OCI-LY3 (cell line): ENCODE results near the gene SDK2.

Source experiments
- H2AFZ ChIP-seq: fragments of 200-600, 300-600 bp; shearing (Covaris generic); 2 replicates; pipeline ENCODE4 v1.6.0; 2014; ENCODE audit warnings: antibody characterized with exemption, low read depth, low read length
- H3K27ac ChIP-seq: fragments of 200-600, 300-600 bp; sonication (generic); 2 replicates; pipeline ENCODE4 v1.5.1; 2014; ENCODE audit warnings: mild to moderate bottlenecking, low read length, moderate library complexity, mixed read lengths
- H3K27me3 ChIP-seq: fragments of 200-600, 300-600 bp; sonication (generic); 2 replicates; pipeline ENCODE4 v1.6.1; 2014; ENCODE audit warnings: low read depth, low read length, mixed read lengths
- H3K36me3 ChIP-seq: fragments of 200-600, 300-600 bp; sonication (generic); replicated peaks from 2 replicates; pipeline ENCODE3; 2014; ENCODE audit warnings: low read depth, low read length, mixed read lengths
- H3K4me1 ChIP-seq: fragments of 300-600, 200-600 bp; sonication (generic); 2 replicates; pipeline ENCODE4 v1.6.1; 2014; ENCODE audit warnings: low read length, mixed read lengths
- H3K4me2 ChIP-seq: fragments of 200-600, 300-600 bp; sonication (generic); 2 replicates; pipeline ENCODE4 v1.6.1; 2014; ENCODE audit warnings: low read length, mixed read lengths
- H3K4me3 ChIP-seq: fragments of 300-600, 200-600 bp; sonication (generic); 2 replicates; pipeline ENCODE4 v1.5.1; 2014; ENCODE audit warnings: antibody characterized with exemption, mild to moderate bottlenecking, low read length, moderate library complexity
- H3K79me2 ChIP-seq: fragments of 300-600, 200-600 bp; shearing (Covaris generic); 2 replicates; pipeline ENCODE4 v1.6.1; 2014; ENCODE audit warnings: mild to moderate bottlenecking, low read length, mixed read lengths
- H3K9ac ChIP-seq: fragments of 300-600, 200-600 bp; shearing (Covaris generic); 2 replicates; pipeline ENCODE4 v1.6.0; 2014; ENCODE audit warnings: mild to moderate bottlenecking, low read length, moderate library complexity
- H3K9me3 ChIP-seq: fragments of 200-600, 300-600 bp; shearing (Covaris generic); 2 replicates; pipeline ENCODE4 v1.6.1; 2014; ENCODE audit warnings: low read length, mixed read lengths; ENCODE audit not compliant: insufficient read depth
- H4K20me1 ChIP-seq: fragments of 200-600, 300-600 bp; sonication (generic); 2 replicates; pipeline ENCODE4 v1.6.1; 2016; ENCODE audit warnings: low read length, mixed read lengths; ENCODE audit not compliant: insufficient read depth
- EZH2phosphoT487 ChIP-seq: fragments of 200-600 bp; shearing (Covaris generic); IDR thresholded peaks from 2 replicates; pipeline ENCODE4 v1.6.1; 2018; ENCODE audit warnings: antibody characterized with exemption, mixed run types, low read depth
- TF ChIP-seq, protein P1 (sequence below): fragments of 200-600, 300-600 bp; sonication (generic); IDR thresholded peaks from 2 replicates; pipeline ENCODE4 v1.5.1; 2014; ENCODE audit warnings: antibody characterized with exemption, low read length, low read depth

Gene SDK2

DNA sequence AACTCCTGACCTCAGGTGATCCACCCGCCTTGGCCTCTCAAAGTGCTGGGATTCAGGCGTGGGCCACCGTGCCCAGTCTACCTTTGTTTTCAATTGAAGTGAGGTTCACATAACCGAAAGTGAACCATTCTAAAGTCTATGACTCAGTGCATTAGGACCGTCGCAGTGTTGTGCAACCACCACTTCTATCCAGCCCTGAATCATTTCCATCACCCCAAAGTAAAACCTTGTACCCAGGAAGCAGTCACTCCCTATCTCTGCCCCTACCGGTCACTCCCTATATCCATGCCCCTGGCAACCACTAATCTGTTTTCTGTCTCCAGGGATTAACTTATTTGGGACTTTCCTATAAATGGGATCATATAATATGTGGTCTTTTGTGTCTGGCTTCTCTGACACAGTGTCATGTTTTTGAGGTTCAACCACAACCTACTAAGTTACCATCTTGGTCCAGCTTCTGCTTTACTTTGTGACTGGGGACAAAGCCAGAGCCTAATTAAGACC lies 304.1 kb downstream of the SDK2 start:
- Histone ChIP-seq H4K20me1 (no peaks in the 10 kb centered on the region), H3K79me2 (no peaks in the 10 kb centered on the region), H3K4me1 (no peaks in the 10 kb centered on the region), H3K4me2 (no peak overlapping the region), H2AFZ (no peak overlapping the region), H3K27ac (no peak overlapping the region), H3K9ac (no peak overlapping the region), H3K27me3 (peaks cover 6% of the 10 kb centered on the region), H3K9me3 (no peaks in the 10 kb centered on the region), H3K36me3 (no peaks in the 10 kb centered on the region), H3K4me3 (no peak overlapping the region)
- TF ChIP-seq EZH2phosphoT487: no peak
- TF ChIP-seq, protein P1, sequence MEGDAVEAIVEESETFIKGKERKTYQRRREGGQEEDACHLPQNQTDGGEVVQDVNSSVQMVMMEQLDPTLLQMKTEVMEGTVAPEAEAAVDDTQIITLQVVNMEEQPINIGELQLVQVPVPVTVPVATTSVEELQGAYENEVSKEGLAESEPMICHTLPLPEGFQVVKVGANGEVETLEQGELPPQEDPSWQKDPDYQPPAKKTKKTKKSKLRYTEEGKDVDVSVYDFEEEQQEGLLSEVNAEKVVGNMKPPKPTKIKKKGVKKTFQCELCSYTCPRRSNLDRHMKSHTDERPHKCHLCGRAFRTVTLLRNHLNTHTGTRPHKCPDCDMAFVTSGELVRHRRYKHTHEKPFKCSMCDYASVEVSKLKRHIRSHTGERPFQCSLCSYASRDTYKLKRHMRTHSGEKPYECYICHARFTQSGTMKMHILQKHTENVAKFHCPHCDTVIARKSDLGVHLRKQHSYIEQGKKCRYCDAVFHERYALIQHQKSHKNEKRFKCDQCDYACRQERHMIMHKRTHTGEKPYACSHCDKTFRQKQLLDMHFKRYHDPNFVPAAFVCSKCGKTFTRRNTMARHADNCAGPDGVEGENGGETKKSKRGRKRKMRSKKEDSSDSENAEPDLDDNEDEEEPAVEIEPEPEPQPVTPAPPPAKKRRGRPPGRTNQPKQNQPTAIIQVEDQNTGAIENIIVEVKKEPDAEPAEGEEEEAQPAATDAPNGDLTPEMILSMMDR: no peak

DNA sequence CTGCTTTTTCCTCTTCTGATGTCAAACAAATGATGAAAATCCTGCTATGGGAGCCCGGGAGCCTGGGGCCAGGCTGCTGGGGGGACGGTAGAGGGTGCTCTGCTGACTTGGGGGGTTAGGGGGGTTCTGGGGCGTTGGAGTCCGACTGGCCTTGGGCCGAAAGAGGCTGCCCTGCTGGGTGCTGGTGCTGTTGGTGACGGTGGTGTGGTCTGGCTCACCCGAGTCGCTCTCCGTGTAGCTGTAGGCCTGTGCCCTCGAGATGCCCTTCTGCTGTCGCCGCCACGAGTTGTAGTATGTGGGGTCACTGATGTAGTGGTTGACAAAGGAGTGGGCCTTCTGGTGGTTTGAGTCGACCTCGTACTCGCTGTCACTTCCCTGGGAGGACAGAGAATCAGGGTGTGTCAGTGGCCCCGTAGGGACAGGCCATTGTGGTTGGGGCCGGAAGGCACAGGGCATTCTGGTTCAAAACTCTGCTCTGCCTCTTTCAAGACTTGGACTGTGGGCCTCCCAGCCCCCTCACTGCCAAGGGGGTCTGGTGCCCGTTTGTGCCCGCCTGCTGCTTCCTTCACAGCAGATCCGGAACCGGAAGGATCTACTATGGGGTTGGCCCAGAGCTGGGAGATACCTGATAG lies 305.6 kb downstream of the SDK2 start:
- H3K9ac ChIP-seq: no peak overlapping the region
- no peaks in the 10 kb centered on the region for H4K20me1 ChIP-seq
- H3K4me2 ChIP-seq: no peak overlapping the region
- no peaks in the 10 kb centered on the region for H3K79me2 ChIP-seq
- no peak overlapping the region for H2AFZ ChIP-seq
- H3K9me3 ChIP-seq: no peaks in the 10 kb centered on the region
- no peaks in the 10 kb centered on the region for H3K27me3 ChIP-seq
- H3K27ac ChIP-seq: no peak overlapping the region
- no peaks in the 10 kb centered on the region for H3K36me3 ChIP-seq
- no peak overlapping the region for H3K4me3 ChIP-seq
- no peak for TF ChIP-seq EZH2phosphoT487
- TF ChIP-seq, protein P1: no peak
- H3K4me1 ChIP-seq: no peaks in the 10 kb centered on the region

DNA sequence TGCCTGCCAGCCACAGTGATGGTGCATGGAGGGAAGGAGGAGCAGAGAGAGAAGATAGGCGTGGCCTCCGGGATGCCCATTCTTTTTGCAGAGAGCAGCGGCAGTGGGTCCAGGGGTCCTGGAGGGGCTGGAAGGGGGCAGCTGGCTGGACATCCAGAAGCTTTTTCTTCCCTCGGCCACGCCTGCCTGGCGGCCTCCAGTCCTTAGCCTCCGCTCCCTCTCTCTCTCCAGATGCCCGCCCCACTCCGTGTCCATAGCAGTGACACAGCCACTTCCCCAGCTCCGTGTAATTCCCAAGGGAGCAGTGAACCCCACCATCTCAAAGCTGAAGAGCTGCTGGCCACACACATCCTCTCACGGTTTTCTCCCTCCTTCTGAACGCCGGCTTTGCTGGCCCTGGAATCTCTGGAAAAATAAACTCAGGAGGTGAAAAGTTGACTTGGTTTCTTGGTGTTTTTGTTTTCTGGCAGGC lies 306.2 kb downstream of the SDK2 start:
- H3K36me3 ChIP-seq: no peaks in the 10 kb centered on the region
- no peak overlapping the region for H3K27ac ChIP-seq
- no peak for TF ChIP-seq EZH2phosphoT487
- TF ChIP-seq, protein P1: no peak
- no peak overlapping the region for H3K4me2 ChIP-seq
- H3K9me3 ChIP-seq: no peaks in the 10 kb centered on the region
- H4K20me1 ChIP-seq: no peaks in the 10 kb centered on the region
- H3K9ac ChIP-seq: no peak overlapping the region
- H3K27me3 ChIP-seq: no peaks in the 10 kb centered on the region
- H2AFZ ChIP-seq: no peak overlapping the region
- H3K4me1 ChIP-seq: no peaks in the 10 kb centered on the region
- H3K79me2 ChIP-seq: no peaks in the 10 kb centered on the region
- no peak overlapping the region for H3K4me3 ChIP-seq

DNA sequence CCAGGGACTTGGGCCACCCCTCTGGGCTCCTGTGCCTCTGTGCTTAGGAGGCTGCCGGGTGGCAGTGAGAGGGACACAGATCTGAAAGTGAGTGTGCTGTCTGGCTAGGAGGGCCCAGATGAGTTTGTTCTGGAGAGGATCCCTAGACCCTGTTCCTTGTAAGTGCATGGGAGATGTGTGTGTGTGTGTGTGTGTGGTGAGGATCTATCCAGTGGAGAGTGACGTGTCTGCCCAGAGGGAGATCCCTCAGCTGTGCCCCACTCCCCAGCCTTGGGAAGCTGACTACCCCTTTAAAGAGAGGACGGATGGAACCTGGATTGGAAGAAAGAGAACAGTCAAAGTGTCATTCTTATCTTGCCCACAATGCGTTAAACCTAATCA lies 306.9 kb downstream of the SDK2 start:
- Histone ChIP-seq H4K20me1 (no peaks in the 10 kb centered on the region), H3K79me2 (no peaks in the 10 kb centered on the region), H3K27me3 (no peaks in the 10 kb centered on the region), H3K27ac (no peak overlapping the region), H2AFZ (no peak overlapping the region), H3K9ac (no peak overlapping the region), H3K4me3 (no peak overlapping the region), H3K4me2 (no peak overlapping the region), H3K9me3 (no peaks in the 10 kb centered on the region), H3K36me3 (no peaks in the 10 kb centered on the region), H3K4me1 (no peaks in the 10 kb centered on the region)
- no peak for TF ChIP-seq EZH2phosphoT487
- TF ChIP-seq, protein P1: no peak
